HepG2 (cell line): ENCODE results near the gene KXD1. TPM values are rescaled to one million over a fixed set of nuclear protein-coding genes. Genes with fewer than 3 reads are reported as not detected.
A peak's percentile ranks its signal among the peaks of the same experiment; 100 is the strongest.

Experiments used
- DMTF1 ChIP-seq: sonication (generic); formaldehyde crosslinking; IDR thresholded peaks from 2 replicates; pipeline ENCODE4 v1.4.0; 2020; ENCODE audit warnings: mild to moderate bottlenecking, missing genetic modification reagents
- GATAD2A ChIP-seq: IDR thresholded peaks from 2 replicates; pipeline ENCODE4 v1.6.1; 2016
- SAP130 ChIP-seq: IDR thresholded peaks from 2 replicates; pipeline ENCODE4 v1.6.1; 2016; ENCODE audit warnings: low read depth
- TBP ChIP-seq: sonication (generic); formaldehyde crosslinking; IDR thresholded peaks from 2 replicates; pipeline ENCODE4 v1.5.0; 2020; ENCODE audit warnings: missing genetic modification reagents
- TERF1 ChIP-seq: sonication (generic); formaldehyde crosslinking; IDR thresholded peaks from 2 replicates; pipeline ENCODE4 v1.8.0; 2022; ENCODE audit warnings: mild to moderate bottlenecking, missing genetic modification reagents, moderate library complexity
- ZBTB49 ChIP-seq: sonication (generic); formaldehyde crosslinking; IDR thresholded peaks from 2 replicates; pipeline ENCODE4 v1.4.0; 2020; ENCODE audit warnings: missing genetic modification reagents, borderline replicate concordance
- ZFX ChIP-seq: sonication (generic); formaldehyde crosslinking; IDR thresholded peaks from 2 replicates; pipeline ENCODE4 v1.4.0; 2020; ENCODE audit warnings: mild to moderate bottlenecking, low read depth, missing genetic modification reagents, moderate library complexity
- ZNF512B ChIP-seq: sonication (generic); formaldehyde crosslinking; IDR thresholded peaks from 2 replicates; pipeline ENCODE4 v1.5.1; 2020; ENCODE audit warnings: missing genetic modification reagents, mild to moderate bottlenecking, borderline replicate concordance
- ZNF580 ChIP-seq: IDR thresholded peaks from 2 replicates; pipeline ENCODE4 v1.6.1; 2016; ENCODE audit warnings: low read depth, borderline replicate concordance
- ZNF687 ChIP-seq: sonication (generic); formaldehyde crosslinking; IDR thresholded peaks from 2 replicates; pipeline ENCODE4 v1.5.1; 2020; ENCODE audit warnings: mild to moderate bottlenecking, missing genetic modification reagents, moderate library complexity
- ZUFSP ChIP-seq: sonication (generic); formaldehyde crosslinking; IDR thresholded peaks from 2 replicates; pipeline ENCODE4 v1.9.0; 2021; ENCODE audit warnings: missing genetic modification reagents, mild to moderate bottlenecking, borderline replicate concordance
- polyA plus RNA-seq, 8 experiments: library from polyadenylated mRNA; depleted of rRNA in 3 of 8; stranded (reverse) in 7 of 8; unstranded in 1 of 8; fragments of >200 nt; fragmentation: Illumina TruSeq in 4 of 8; extraction: Trizol in 4 of 8; gene quantifications; 2 replicates each; pipeline versions ENCODE4 v1.2.1 to v1.2.3, GENCODE V29; 2011 to 2016; ENCODE audit warnings: low read depth in 4 of 8, missing spikeins in 1 of 8, mixed read lengths in 1 of 8; ENCODE audit not compliant: insufficient read depth in 1 of 8
- total RNA-seq, 5 experiments: library from RNA; depleted of rRNA; stranded (reverse); fragments of >200 nt; fragmentation: Illumina TruSeq; extraction: Trizol; gene quantifications; 2 replicates each; pipeline ENCODE4 v1.2.3, GENCODE V29; 2016; ENCODE audit warnings: low read depth in 1 of 5

The KXD1 gene
- total and polyA plus RNA-seq, 2 of the 13 experiments (the other 11 are each of a cell fraction or from before 2014, with no cell fraction given), result 44.6 to 143 TPM

GRCh38 chr19:18612772-18613588 lies 55.3 kb downstream of the KXD1 start, which contains the start of gene TMEM59L (continued):
- TF ChIP-seq DMTF1 (CRISPR knock-in tag) (no peak), ZFX (0 out of 2 replicates have a peak, but pooled peaks have one; percentile 14), ZBTB49 (CRISPR knock-in tag) (no peak), SAP130 (CRISPR knock-in tag) (peak; percentile 30; the same call in 1 of the 2 replicates), ZNF580 (no peak), TERF1 (no peak), ZUFSP (no peak), TBP (no peak), ZNF687 (CRISPR knock-in tag) (peak; percentile 57), ZNF512B (CRISPR knock-in tag) (no peak), GATAD2A (no peak)
